ENCODE measurements around the gene RNU7-1.

Gene RNU7-1

GRCh38 chr12:6914246-6914946 is 29.2 kb upstream of the RNU7-1 start, which contains the start of gene ENO2:
Gene ENO2, plus strand, starts transcription at chr12:6914580. Its CDS starts 1,253 bp downstream, at chr12:6915833.
- peak within 1 kb of the TSS; percentile 80 for H3K4ac ChIP-seq (ENCODE audit: low read length)
- H3K27me3 ChIP-seq (ENCODE audit: control insufficient read depth in 3 of 3, insufficient read depth in 3 of 3, low read depth in 1 of 3, low read length in 3 of 3): peaks cover 0 to 3% (median 0%) of the 10 kb centered on the region in 3 experiments
- H3K18ac ChIP-seq (ENCODE audit: low read length): peak within 1 kb of the TSS; percentile 99
- H3K79me1 ChIP-seq (ENCODE audit: low read depth, low read length): peaks cover 13% of the 10 kb centered on the region
- H3K23ac ChIP-seq (ENCODE audit: low read depth, low read length, poor library complexity): peak within 1 kb of the TSS; percentile 92
- peaks cover 10 to 18% of the 10 kb centered on the region in 2 donors for H3K4me1 ChIP-seq (ENCODE audit: control insufficient read depth in 2 of 2, insufficient read depth in 1 of 2, low read depth in 1 of 2, low read length in 2 of 2)
- peak within 1 kb of the TSS; percentile 96 for H3K4me2 ChIP-seq (ENCODE audit: insufficient read depth, low read length, poor library complexity, severe bottlenecking)
- peak within 1 kb of the TSS; percentile 95 for H3K14ac ChIP-seq (ENCODE audit: low read length)
- peak; percentile 56 for DNase-seq (ENCODE audit: low spot score)
- H2AK5ac ChIP-seq (ENCODE audit: low read depth, low read length): peak within 1 kb of the TSS; percentile 79
- no CpG with 5 or more reads among the region's 68 CpGs for WGBS, 2 donors (ENCODE audit: extremely low coverage in 2 of 2, insufficient read length in 2 of 2, insufficient replicate concordance in 1 of 2)
- peak within 1 kb of the TSS; percentile 62 for H3K27ac ChIP-seq (replicated peaks; ENCODE audit: low read length)
- peak within 1 kb of the TSS; percentile 84 for H2BK120ac ChIP-seq (ENCODE audit: low read depth, low read length)
- peak within 1 kb of the TSS; percentile 60 for H4K91ac ChIP-seq (ENCODE audit: low read depth, low read length, poor library complexity)
- H3K9me3 ChIP-seq (replicated peaks in 1 of 2; ENCODE audit: control insufficient read depth in 2 of 2, insufficient read depth in 1 of 2, low read depth in 1 of 2, low read length in 2 of 2): no peaks in the 10 kb centered on the region
- peaks cover 13 to 22% of the 10 kb centered on the region in 2 donors for H3K36me3 ChIP-seq (replicated peaks in 1 of 2; ENCODE audit: control insufficient read depth in 2 of 2, insufficient read depth in 2 of 2, low read length in 2 of 2)
- H4K8ac ChIP-seq (ENCODE audit: low read depth, low read length): peak within 1 kb of the TSS; percentile 97
- H2BK5ac ChIP-seq (ENCODE audit: low read length): peak within 1 kb of the TSS; percentile 7
- H2BK15ac ChIP-seq (ENCODE audit: low read length): peak within 1 kb of the TSS; percentile 96
- peak within 1 kb of the TSS; percentile 99 for H2AFZ ChIP-seq (ENCODE audit: low read length)
- peak within 1 kb of the TSS; percentile 88 for H2BK12ac ChIP-seq (ENCODE audit: low read length)
- H3K9ac ChIP-seq (ENCODE audit: low read depth, low read length, poor library complexity): peak within 1 kb of the TSS; percentile 98
- peak within 1 kb of the TSS; percentile 60 to 92 for H3K4me3 ChIP-seq (ENCODE audit: low read length in 2 of 2)

- peak overlapping the region; percentile 58 for H3K27ac ChIP-seq (replicated peaks; ENCODE audit: low read length)
- H3K4me2 ChIP-seq (ENCODE audit: insufficient read depth, low read length, poor library complexity, severe bottlenecking): peak overlapping the region; percentile 96
- H3K4me3 ChIP-seq (ENCODE audit: low read length in 2 of 2): peak overlapping the region; percentile 60 to 92
- H2BK5ac ChIP-seq (ENCODE audit: low read length): peak overlapping the region; percentile 7
- H3K9me3 ChIP-seq (replicated peaks in 1 of 2; ENCODE audit: control insufficient read depth in 2 of 2, insufficient read depth in 1 of 2, low read depth in 1 of 2, low read length in 2 of 2): no peaks in the 10 kb centered on the region
- H3K18ac ChIP-seq (ENCODE audit: low read length): peak overlapping the region; percentile 99
- H2BK120ac ChIP-seq (ENCODE audit: low read depth, low read length): peak overlapping the region; percentile 84
- H4K8ac ChIP-seq (ENCODE audit: low read depth, low read length): no peak overlapping the region
- H3K9ac ChIP-seq (ENCODE audit: low read depth, low read length, poor library complexity): peak overlapping the region; percentile 94
- peaks cover 10 to 19% of the 10 kb centered on the region in 2 donors for H3K4me1 ChIP-seq (ENCODE audit: control insufficient read depth in 2 of 2, insufficient read depth in 1 of 2, low read depth in 1 of 2, low read length in 2 of 2)
- peak overlapping the region; percentile 80 for H3K4ac ChIP-seq (ENCODE audit: low read length)
- peaks cover 13% of the 10 kb centered on the region for H3K79me1 ChIP-seq (ENCODE audit: low read depth, low read length)
- WGBS, 2 donors (ENCODE audit: extremely low coverage in 2 of 2, insufficient read length in 2 of 2, insufficient replicate concordance in 1 of 2): no CpG with 5 or more reads among the region's 29 CpGs
- H3K27me3 ChIP-seq (ENCODE audit: control insufficient read depth in 3 of 3, insufficient read depth in 3 of 3, low read depth in 1 of 3, low read length in 3 of 3): peaks cover 0 to 3% (median 0%) of the 10 kb centered on the region in 3 experiments
- H2BK12ac ChIP-seq (ENCODE audit: low read length): peak overlapping the region; percentile 88
- peak overlapping the region; percentile 79 for H2AK5ac ChIP-seq (ENCODE audit: low read depth, low read length)
- H4K91ac ChIP-seq (ENCODE audit: low read depth, low read length, poor library complexity): no peak overlapping the region
- peaks cover 19 to 29% of the 10 kb centered on the region in 2 donors for H3K36me3 ChIP-seq (replicated peaks in 1 of 2; ENCODE audit: control insufficient read depth in 2 of 2, insufficient read depth in 2 of 2, low read length in 2 of 2)
- peak overlapping the region; percentile 96 for H2BK15ac ChIP-seq (ENCODE audit: low read length)
- H3K14ac ChIP-seq (ENCODE audit: low read length): peak overlapping the region; percentile 95
- peak; percentile 68 for DNase-seq (ENCODE audit: low spot score)
- H3K23ac ChIP-seq (ENCODE audit: low read depth, low read length, poor library complexity): peak overlapping the region; percentile 92
- peak overlapping the region; percentile 99 for H2AFZ ChIP-seq (ENCODE audit: low read length)
Observed at GRCh38 chr12:6914947-6915788, 28.4 kb upstream of the RNU7-1 start.

- Histone ChIP-seq H3K79me1 (ENCODE audit: low read depth, low read length) (peaks cover 13% of the 10 kb centered on the region), H3K36me3 (replicated peaks in 1 of 2; ENCODE audit: control insufficient read depth in 2 of 2, insufficient read depth in 2 of 2, low read length in 2 of 2) (peaks cover 19 to 29% of the 10 kb centered on the region in 2 donors), H3K9me3 (replicated peaks in 1 of 2; ENCODE audit: control insufficient read depth in 2 of 2, insufficient read depth in 1 of 2, low read depth in 1 of 2, low read length in 2 of 2) (no peaks in the 10 kb centered on the region), H2AK5ac (ENCODE audit: low read depth, low read length) (no peak overlapping the region), H2BK120ac (ENCODE audit: low read depth, low read length) (no peak overlapping the region), H4K8ac (ENCODE audit: low read depth, low read length) (no peak overlapping the region), H2BK5ac (ENCODE audit: low read length) (peak overlapping the region; percentile 27), H3K9ac (ENCODE audit: low read depth, low read length, poor library complexity) (no peak overlapping the region), H3K27me3 (ENCODE audit: control insufficient read depth in 3 of 3, insufficient read depth in 3 of 3, low read depth in 1 of 3, low read length in 3 of 3) (peaks cover 0 to 3% (median 0%) of the 10 kb centered on the region in 3 experiments), H2BK12ac (ENCODE audit: low read length) (no peak overlapping the region), H2AFZ (ENCODE audit: low read length) (no peak overlapping the region), H2BK15ac (ENCODE audit: low read length) (peak overlapping the region; percentile 20), H3K18ac (ENCODE audit: low read length) (peak overlapping the region; percentile 0), H3K4ac (ENCODE audit: low read length) (no peak overlapping the region), H3K4me2 (ENCODE audit: insufficient read depth, low read length, poor library complexity, severe bottlenecking) (peak overlapping the region; percentile 96), H3K27ac (replicated peaks; ENCODE audit: low read length) (no peak overlapping the region), H3K23ac (ENCODE audit: low read depth, low read length, poor library complexity) (peak overlapping the region; percentile 39), H4K91ac (ENCODE audit: low read depth, low read length, poor library complexity) (no peak overlapping the region), H3K4me3 (ENCODE audit: low read length in 2 of 2) (peak overlapping the region in 1 of 2 donors; percentile 69), H3K14ac (ENCODE audit: low read length) (no peak overlapping the region), H3K4me1 (ENCODE audit: control insufficient read depth in 2 of 2, insufficient read depth in 1 of 2, low read depth in 1 of 2, low read length in 2 of 2) (peaks cover 10 to 19% of the 10 kb centered on the region in 2 donors)
- DNase-seq (ENCODE audit: low spot score): no peak
- WGBS, 2 donors (ENCODE audit: extremely low coverage in 2 of 2, insufficient read length in 2 of 2, insufficient replicate concordance in 1 of 2): no CpG with 5 or more reads among the region's 14 CpGs
Observed at GRCh38 chr12:6915789-6916285, 27.8 kb upstream of the RNU7-1 start.

Measured in neuronal stem cell (in vitro differentiated cells).